Spleen (tissue), 11 donors: ENCODE data around the gene COL27A1. TPM values are rescaled to one million over a fixed set of nuclear protein-coding genes. Genes with fewer than 3 reads are reported as not detected.
A peak's percentile ranks its signal among the peaks of the same experiment; 100 is the strongest.

ENCODE experiments used
- DNase-seq: peaks from one replicate; pipeline ENCODE4 v3.0.0-alpha.2; 2020
- H3K27ac ChIP-seq, 8 donors: fragments of 200-600 bp; sonication (generic) in 7 of 8; 1 replicate in 4 of 8; 2 replicates in 4 of 8; pipeline versions ENCODE4 v1.5.0 to v1.8.0; 2016 to 2021; ENCODE audit warnings: inconsistent platforms in 4 of 8, mild to moderate bottlenecking in 4 of 8, moderate library complexity in 1 of 8
- H3K27me3 ChIP-seq, 7 donors: fragments of 200-600 bp; sonication (generic) in 6 of 7; replicated peaks in 1 of 7; 1 replicate in 4 of 7; 2 replicates in 3 of 7; pipeline versions ENCODE4 v1.5.0 to v1.8.0; 2016 to 2021; ENCODE audit warnings: inconsistent platforms in 3 of 7, mild to moderate bottlenecking in 1 of 7
- H3K36me3 ChIP-seq, 6 donors: fragments of 200-600 bp; sonication (generic) in 5 of 6; 1 replicate in 4 of 6; 2 replicates in 2 of 6; pipeline versions ENCODE4 v1.5.0 to v1.8.0; 2016 to 2021; ENCODE audit warnings: inconsistent platforms in 2 of 6
- H3K4me1 ChIP-seq, 6 donors: fragments of 200-600 bp; sonication (generic) in 5 of 6; 1 replicate in 3 of 6; 2 replicates in 3 of 6; pipeline versions ENCODE4 v1.5.0 to v1.8.0; 2016 to 2021; ENCODE audit warnings: inconsistent platforms in 3 of 6
- H3K4me3 ChIP-seq, 8 donors: fragments of 200-600 bp; sonication (generic) in 7 of 8; 1 replicate in 4 of 8; 2 replicates in 4 of 8; pipeline versions ENCODE4 v1.5.0 to v1.8.0; 2016 to 2021; ENCODE audit warnings: inconsistent platforms in 4 of 8, mild to moderate bottlenecking in 4 of 8, moderate library complexity in 2 of 8
- H3K9me3 ChIP-seq, 8 donors: fragments of 200-600 bp; sonication (generic) in 7 of 8; 1 replicate in 4 of 8; 2 replicates in 4 of 8; pipeline versions ENCODE4 v1.5.0 to v1.8.0; 2016 to 2021; ENCODE audit warnings: inconsistent platforms in 4 of 8
- CTCF ChIP-seq, 11 experiments: fragments of 200-600 bp in 7 of 11; fragments of 450-650 bp in 4 of 11; sonication (generic) in 4 of 11; IDR thresholded peaks in 8 of 11; conservative IDR thresholded peaks in 3 of 11; 1 replicate in 7 of 11; 2 replicates in 4 of 11; pipeline versions ENCODE4 v1.4.0 to v1.8.0; 2016 to 2021; ENCODE audit warnings: antibody characterized with exemption in 11 of 11, inconsistent platforms in 4 of 11, mild to moderate bottlenecking in 1 of 11
- POLR2A ChIP-seq, 3 donors: fragments of 450-650 bp; IDR thresholded peaks; one replicate each; pipeline ENCODE4 v1.5.1; 2017; ENCODE audit warnings: antibody characterized with exemption in 3 of 3, mild to moderate bottlenecking in 1 of 3
- POLR2AphosphoS5 ChIP-seq, 3 donors: sonication (generic); formaldehyde crosslinking; IDR thresholded peaks; one replicate each; pipeline ENCODE4 v1.5.1; 2017; ENCODE audit warnings: antibody characterized with exemption in 3 of 3
- WGBS, 5 donors: extraction: QIAGEN DNeasy Blood & Tissue Kit in 3 of 5; methylation state at CpG; one replicate each; pipeline versions ENCODE4 v1.1.5 to v1.1.7; 2013 to 2018; 5-methylcytosine and 5-hydroxymethylcytosine counted together
- intact Hi-C: fragments of 100-400 bp; cut with DNase I; formaldehyde crosslinking; loops from one replicate; pipeline ENCODE4 v1.15.0; 2023; ENCODE audit warnings: low total_unique reads
- polyA plus RNA-seq, 3 donors: library from polyadenylated mRNA; stranded (reverse); fragments of 200-250 nt; gene quantifications; one replicate each; pipeline ENCODE4 v1.2.1, GENCODE V29; 2013
- total RNA-seq, 7 donors: library from RNA; depleted of rRNA in 3 of 7; stranded (reverse); fragments of >200 nt in 3 of 7; fragmentation: NEBNext Ultra II Directional in 4 of 7; extraction: Animal tissue kit (Norgen Biotek cat#: 25700) in 4 of 7; gene quantifications; one replicate each; pipeline versions ENCODE4 v1.1.0 to v1.2.1, GENCODE V29; 2016 to 2021
- donor health status: healthy with polysubstance abuse.
- donor health status: DM: no; HTN: no; CAD: no; lungs with moderate emphysema.
- donor health status: DM: no; HTN: no; CAD: no.
- donor health status: Bipolar disorder and iron deficiency.
- donor health status: healthy.
- donor health status: DM: no; HTN: no; CAD: no.
- donor health status: DM: yes; HTN: yes; CAD: no.

COL27A1 gene
- total and polyA plus RNA-seq, 10 donors, result 2.1 to 23.4 (median 6.1) TPM

GRCh38 chr9:114169029-114169951, 14.0 kb downstream of the COL27A1 start:
- TF ChIP-seq CTCF (IDR thresholded peaks at IDR 0.05 in 8 of 11, conservative IDR thresholded peaks at IDR 0.05 in 3 of 11) (no peak), POLR2A (IDR thresholded peaks at IDR 0.05) (no peak), POLR2AphosphoS5 (IDR thresholded peaks at IDR 0.05) (no peak)
- Histone ChIP-seq H3K4me3 (no peak overlapping the region), H3K27me3 (no peaks in the 10 kb centered on the region), H3K9me3 (no peaks in the 10 kb centered on the region), H3K4me1 (no peaks in the 10 kb centered on the region), H3K27ac (no peak overlapping the region), H3K36me3 (no peaks in the 10 kb centered on the region)
- intact Hi-C loops, result no loop called here
- WGBS, 5 donors, result 80 to 89% (median 84%) methylated on average over 22 to 23 of the region's 23 CpGs
- DNase-seq, result peak; percentile 69

- H3K36me3 ChIP-seq, result no peaks in the 10 kb centered on the region
- no peak overlapping the region for H3K27ac ChIP-seq
- peak; percentile 31 for DNase-seq
- no peaks in the 10 kb centered on the region for H3K27me3 ChIP-seq
- TF ChIP-seq CTCF (IDR thresholded peaks at IDR 0.05 in 8 of 11, conservative IDR thresholded peaks at IDR 0.05 in 3 of 11) (no peak), POLR2AphosphoS5 (IDR thresholded peaks at IDR 0.05) (no peak), POLR2A (IDR thresholded peaks at IDR 0.05) (no peak)
- H3K9me3 ChIP-seq, result no peaks in the 10 kb centered on the region
- H3K4me1 ChIP-seq, result peaks cover 0 to 6% (median 0%) of the 10 kb centered on the region in 6 donors
- no peak overlapping the region for H3K4me3 ChIP-seq
- 64 to 77% (median 69%) methylated on average over 20 to 22 of the region's 22 CpGs for WGBS, 5 donors
- intact Hi-C loops, result no loop called here
Measured at GRCh38 chr9:114169952-114170770, 14.8 kb downstream of the COL27A1 start.

GRCh38 chr9:114170771-114171461, 15.6 kb downstream of the COL27A1 start:
- TF ChIP-seq POLR2A (IDR thresholded peaks at IDR 0.05) (no peak), POLR2AphosphoS5 (IDR thresholded peaks at IDR 0.05) (no peak), CTCF (IDR thresholded peaks at IDR 0.05 in 8 of 11, conservative IDR thresholded peaks at IDR 0.05 in 3 of 11) (no peak)
- 71 to 91% (median 84%) methylated on average over 8 to 11 of the region's 11 CpGs for WGBS, 5 donors
- Histone ChIP-seq H3K4me3 (no peak overlapping the region), H3K36me3 (no peaks in the 10 kb centered on the region), H3K27me3 (no peaks in the 10 kb centered on the region), H3K9me3 (no peaks in the 10 kb centered on the region), H3K4me1 (peaks cover 0 to 12% (median 0%) of the 10 kb centered on the region in 6 donors), H3K27ac (no peak overlapping the region)
- DNase-seq, result peak; percentile 35
- intact Hi-C loops, result no loop called here
